Kidney (tissue), 14 donors: ENCODE data around the gene FBLN2. TPM values are rescaled to one million over a fixed set of nuclear protein-coding genes. Genes with fewer than 3 reads are reported as not detected.
A peak's percentile ranks its signal among the peaks of the same experiment; 100 is the strongest.

Experiments used
- DNase-seq, 5 donors: peaks; one replicate each; pipeline ENCODE4 v3.0.0-alpha.2; 2013 to 2020
- FAIRE-seq: peaks from 2 replicates; lab custom pipeline; 2012; peaks lifted over from hg19 to GRCh38; lab: Jason Lieb, UNC
- H3K27ac ChIP-seq, 2 donors: one replicate each; pipeline ENCODE4 v1.7.0; 2013; ENCODE audit warnings: low read depth in 2 of 2, low read length in 2 of 2, inconsistent platforms in 1 of 2
- H3K27me3 ChIP-seq: one replicate; pipeline ENCODE4 v1.7.1; 2013; ENCODE audit warnings: low read length, inconsistent platforms; ENCODE audit not compliant: control insufficient read depth, insufficient read depth
- H3K36me3 ChIP-seq, 3 donors: one replicate each; pipeline versions ENCODE4 v1.7.0 to v1.7.1; 2013; ENCODE audit warnings: low read length in 3 of 3, control low read depth in 1 of 3, inconsistent platforms in 1 of 3; ENCODE audit not compliant: insufficient read depth in 3 of 3, control insufficient read depth in 2 of 3
- H3K4me1 ChIP-seq, 3 donors: one replicate each; pipeline versions ENCODE4 v1.7.0 to v1.7.1; 2013; ENCODE audit warnings: low read length in 3 of 3, inconsistent platforms in 1 of 3, low read depth in 1 of 3; ENCODE audit not compliant: control insufficient read depth in 2 of 3, insufficient read depth in 2 of 3
- H3K4me3 ChIP-seq, 3 donors: one replicate each; pipeline versions ENCODE4 v1.7.0 to v1.8.1; 2013; ENCODE audit warnings: low read length in 3 of 3, control low read depth in 1 of 3, inconsistent platforms in 1 of 3
- H3K9ac ChIP-seq, 3 donors: one replicate each; pipeline versions ENCODE4 v1.7.0 to v1.7.1; 2013; ENCODE audit warnings: low read length in 3 of 3, control low read depth in 1 of 3, inconsistent platforms in 1 of 3
- H3K9me3 ChIP-seq, 3 donors: one replicate each; pipeline versions ENCODE4 v1.7.0 to v1.7.1; 2013; ENCODE audit warnings: low read length in 3 of 3, control low read depth in 1 of 3, inconsistent platforms in 1 of 3; ENCODE audit not compliant: control insufficient read depth in 2 of 3, insufficient read depth in 1 of 3
- intact Hi-C: fragments of 100-400 bp; cut with DNase I; formaldehyde crosslinking; loops from one replicate; pipeline ENCODE4 v1.11.1; 2022
- polyA plus RNA-seq: library from polyadenylated mRNA; stranded (reverse); fragments of 350-450 nt; fragmentation: Illumina TruSeq; extraction: RNeasy Lipid Tissue Mini Kit (QIAGEN cat#74804); gene quantifications from one replicate; pipeline ENCODE4 v1.2.3, GENCODE V29; 2014; ENCODE audit warnings: low read depth, low replicate concordance; ENCODE audit not compliant: insufficient read depth
- total RNA-seq: library from RNA; stranded (reverse); fragmentation: NEBNext Ultra II Directional; extraction: Animal tissue kit (Norgen Biotek cat#: 25700); gene quantifications from one replicate; pipeline ENCODE4 v1.2.1, GENCODE V29; 2021
- TF ChIP-seq, protein P1 (sequence below): IDR thresholded peaks from 3 replicates; pipeline ENCODE4 v1.5.1; 2012; ENCODE audit warnings: mild to moderate bottlenecking, moderate library complexity, borderline replicate concordance; ENCODE audit not compliant: insufficient read depth; ENCODE audit errors: extremely low read depth
- donor health status: control.
- donor health status: control.
- donor health status: control.
- donor health status: control.
- donor health status: control.
- donor health status: DM: yes; HTN: yes; CAD: no.
- donor health status: Normal renal cell carcinoma (clear cell type).

FBLN2 gene
- total and polyA plus RNA-seq, 2 donors from 2014 or later: 3.2 to 43.4 TPM

DNA sequence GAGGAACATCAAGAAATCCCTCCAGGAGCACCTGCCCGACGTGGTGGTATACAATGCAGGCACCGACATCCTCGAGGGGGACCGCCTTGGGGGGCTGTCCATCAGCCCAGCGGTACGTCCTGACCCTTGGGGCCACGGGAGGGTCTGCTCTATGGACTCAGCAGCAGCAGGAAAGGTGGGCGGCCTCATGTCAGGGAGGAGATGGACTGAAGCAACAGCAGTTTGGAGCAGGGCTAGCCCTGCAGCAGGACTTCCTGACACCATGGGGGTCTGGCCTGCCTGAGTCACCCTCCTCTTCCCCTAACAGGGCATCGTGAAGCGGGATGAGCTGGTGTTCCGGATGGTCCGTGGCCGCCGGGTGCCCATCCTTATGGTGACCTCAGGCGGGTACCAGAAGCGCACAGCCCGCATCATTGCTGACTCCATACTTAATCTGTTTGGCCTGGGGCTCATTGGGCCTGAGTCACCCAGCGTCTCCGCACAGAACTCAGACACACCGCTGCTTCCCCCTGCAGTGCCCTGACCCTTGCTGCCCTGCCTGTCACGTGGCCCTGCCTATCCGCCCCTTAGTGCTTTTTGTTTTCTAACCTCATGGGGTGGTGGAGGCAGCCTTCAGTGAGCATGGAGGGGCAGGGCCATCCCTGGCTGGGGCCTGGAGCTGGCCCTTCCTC, 44.6 kb upstream of the FBLN2 start:
- intact Hi-C loops: no loop called here
- Histone ChIP-seq H3K27me3 (no peaks in the 10 kb centered on the region), H3K9me3 (no peaks in the 10 kb centered on the region), H3K36me3 (peaks cover 0 to 2% (median 0%) of the 10 kb centered on the region in 3 donors), H3K9ac (no peak overlapping the region), H3K4me3 (no peak overlapping the region), H3K27ac (no peak overlapping the region), H3K4me1 (no peaks in the 10 kb centered on the region)
- DNase-seq (peak in 2 of 5 donors; percentile 30 to 64), FAIRE-seq (no peak)
- TF ChIP-seq, protein P1, sequence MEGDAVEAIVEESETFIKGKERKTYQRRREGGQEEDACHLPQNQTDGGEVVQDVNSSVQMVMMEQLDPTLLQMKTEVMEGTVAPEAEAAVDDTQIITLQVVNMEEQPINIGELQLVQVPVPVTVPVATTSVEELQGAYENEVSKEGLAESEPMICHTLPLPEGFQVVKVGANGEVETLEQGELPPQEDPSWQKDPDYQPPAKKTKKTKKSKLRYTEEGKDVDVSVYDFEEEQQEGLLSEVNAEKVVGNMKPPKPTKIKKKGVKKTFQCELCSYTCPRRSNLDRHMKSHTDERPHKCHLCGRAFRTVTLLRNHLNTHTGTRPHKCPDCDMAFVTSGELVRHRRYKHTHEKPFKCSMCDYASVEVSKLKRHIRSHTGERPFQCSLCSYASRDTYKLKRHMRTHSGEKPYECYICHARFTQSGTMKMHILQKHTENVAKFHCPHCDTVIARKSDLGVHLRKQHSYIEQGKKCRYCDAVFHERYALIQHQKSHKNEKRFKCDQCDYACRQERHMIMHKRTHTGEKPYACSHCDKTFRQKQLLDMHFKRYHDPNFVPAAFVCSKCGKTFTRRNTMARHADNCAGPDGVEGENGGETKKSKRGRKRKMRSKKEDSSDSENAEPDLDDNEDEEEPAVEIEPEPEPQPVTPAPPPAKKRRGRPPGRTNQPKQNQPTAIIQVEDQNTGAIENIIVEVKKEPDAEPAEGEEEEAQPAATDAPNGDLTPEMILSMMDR: no peak

DNA sequence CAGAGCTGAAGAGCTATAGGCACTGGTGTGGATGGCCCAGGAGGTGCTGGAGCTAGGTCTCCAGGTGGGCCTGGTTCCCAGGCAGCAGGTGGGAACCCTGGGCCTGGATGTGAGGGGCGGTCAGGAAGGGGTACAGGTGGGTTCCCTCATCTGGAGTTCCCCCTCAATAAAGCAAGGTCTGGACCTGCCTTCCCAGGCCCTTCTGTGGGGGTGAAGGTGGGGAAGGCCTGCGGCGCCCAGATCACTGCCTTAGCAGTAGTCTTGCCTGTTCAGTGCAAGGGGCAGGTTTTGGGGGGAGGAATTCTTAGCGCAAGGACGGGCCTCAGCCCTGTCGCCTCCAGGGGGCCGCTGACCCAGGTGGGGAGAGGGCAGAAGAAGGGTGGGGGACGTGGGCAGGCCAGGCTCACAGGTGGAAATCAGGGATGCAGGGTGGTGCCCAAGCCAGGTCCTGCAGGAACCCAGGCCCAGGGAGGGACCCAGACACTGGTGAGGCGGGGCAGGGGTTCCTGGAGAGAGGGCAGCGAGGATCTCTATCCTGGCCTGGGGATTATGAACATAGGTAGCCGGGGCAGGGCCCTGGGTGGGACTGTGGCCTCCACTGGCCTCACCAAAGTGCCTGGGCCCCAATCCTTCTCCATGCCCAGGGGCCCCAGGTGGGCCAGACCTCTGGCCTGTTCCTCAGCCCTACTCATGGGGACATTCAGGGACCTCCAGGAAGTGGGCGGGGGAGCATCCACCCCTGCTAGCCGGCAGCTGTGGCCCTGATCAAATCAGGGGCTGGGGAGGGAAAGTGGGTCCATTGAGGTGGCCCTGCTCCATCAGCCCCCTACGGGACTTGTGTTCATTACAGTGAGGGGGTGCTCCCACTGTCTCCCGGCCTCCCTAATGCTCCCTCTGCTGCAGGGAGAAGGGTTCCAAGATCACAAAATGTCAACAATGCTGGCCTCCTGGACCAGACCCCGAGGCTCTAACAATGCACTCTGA, 43.5 kb upstream of the FBLN2 start:
- FAIRE-seq (no peak), DNase-seq (peak in 1 of 5 donors; percentile 78)
- H3K27me3 ChIP-seq: no peaks in the 10 kb centered on the region
- peaks cover 0 to 2% (median 0%) of the 10 kb centered on the region in 3 donors for H3K36me3 ChIP-seq
- H3K4me3 ChIP-seq: no peak overlapping the region
- H3K27ac ChIP-seq: no peak overlapping the region
- H3K4me1 ChIP-seq: no peaks in the 10 kb centered on the region
- H3K9me3 ChIP-seq: no peaks in the 10 kb centered on the region
- H3K9ac ChIP-seq: no peak overlapping the region
- TF ChIP-seq, protein P1: no peak
- intact Hi-C loops: no loop called here

DNA sequence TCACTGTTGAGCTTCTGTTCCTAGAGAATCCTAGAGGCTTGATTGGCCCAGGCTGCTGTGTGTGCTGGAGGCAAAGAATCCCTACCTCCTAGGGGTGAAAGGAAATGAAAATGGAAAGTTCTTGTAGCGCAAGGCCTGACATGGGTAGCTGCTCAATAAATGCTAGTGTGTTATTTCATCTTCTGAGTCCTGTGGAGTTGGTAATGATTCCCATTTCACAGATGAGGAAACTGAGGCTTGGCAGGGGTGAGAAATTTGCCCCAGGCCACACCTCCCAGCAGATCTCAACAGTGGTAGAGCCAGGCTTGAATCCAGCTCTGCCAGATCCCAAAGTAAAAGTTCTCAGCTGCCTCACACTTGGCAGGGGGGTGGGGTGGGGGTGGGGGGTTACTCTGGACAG, 42.7 kb upstream of the FBLN2 start:
- H3K9me3 ChIP-seq: no peaks in the 10 kb centered on the region
- DNase-seq: no peak
- FAIRE-seq: no peak
- intact Hi-C loops: no loop called here
- TF ChIP-seq, protein P1: no peak
- H3K4me1 ChIP-seq: no peaks in the 10 kb centered on the region
- no peak overlapping the region for H3K4me3 ChIP-seq
- no peak overlapping the region for H3K9ac ChIP-seq
- no peaks in the 10 kb centered on the region for H3K27me3 ChIP-seq
- peaks cover 0 to 2% (median 0%) of the 10 kb centered on the region in 3 donors for H3K36me3 ChIP-seq
- H3K27ac ChIP-seq: no peak overlapping the region
